ENCODE results near the gene ESYT1. TPM values are rescaled to one million over a fixed set of nuclear protein-coding genes. Genes with fewer than 3 reads are reported as not detected.

ESYT1 gene
- total RNA-seq, 2 donors from 2014 or later = 113 to 128 TPM

GRCh38 chr12:56103823-56104108, 24.3 kb upstream of the ESYT1 start:
- Histone ChIP-seq H3K27ac (peak overlapping the region; percentile 73 to 86), H3K36me3 (peaks cover 14% of the 10 kb centered on the region), H3K4me1 (ENCODE audit: control insufficient read depth in 1 of 2, low read depth in 2 of 2) (peaks cover 5 to 26% of the 10 kb centered on the region in 2 donors), H3K27me3 (replicated peaks; ENCODE audit: insufficient read depth) (no peaks in the 10 kb centered on the region), H3K9me3 (no peaks in the 10 kb centered on the region), H3K4me3 (peak overlapping the region; percentile 90)
- TF ChIP-seq, protein P1, sequence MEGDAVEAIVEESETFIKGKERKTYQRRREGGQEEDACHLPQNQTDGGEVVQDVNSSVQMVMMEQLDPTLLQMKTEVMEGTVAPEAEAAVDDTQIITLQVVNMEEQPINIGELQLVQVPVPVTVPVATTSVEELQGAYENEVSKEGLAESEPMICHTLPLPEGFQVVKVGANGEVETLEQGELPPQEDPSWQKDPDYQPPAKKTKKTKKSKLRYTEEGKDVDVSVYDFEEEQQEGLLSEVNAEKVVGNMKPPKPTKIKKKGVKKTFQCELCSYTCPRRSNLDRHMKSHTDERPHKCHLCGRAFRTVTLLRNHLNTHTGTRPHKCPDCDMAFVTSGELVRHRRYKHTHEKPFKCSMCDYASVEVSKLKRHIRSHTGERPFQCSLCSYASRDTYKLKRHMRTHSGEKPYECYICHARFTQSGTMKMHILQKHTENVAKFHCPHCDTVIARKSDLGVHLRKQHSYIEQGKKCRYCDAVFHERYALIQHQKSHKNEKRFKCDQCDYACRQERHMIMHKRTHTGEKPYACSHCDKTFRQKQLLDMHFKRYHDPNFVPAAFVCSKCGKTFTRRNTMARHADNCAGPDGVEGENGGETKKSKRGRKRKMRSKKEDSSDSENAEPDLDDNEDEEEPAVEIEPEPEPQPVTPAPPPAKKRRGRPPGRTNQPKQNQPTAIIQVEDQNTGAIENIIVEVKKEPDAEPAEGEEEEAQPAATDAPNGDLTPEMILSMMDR (IDR thresholded peaks at IDR 0.05) = no peak
- ATAC-seq (ENCODE audit: insufficient number of reproducible peaks, low FRiP score, low read depth) (peak; percentile 4), DNase-seq (ENCODE audit: low spot score) (no peak)

GRCh38 chr12:56104109-56104814, 23.8 kb upstream of the ESYT1 start, which contains the start of gene PA2G4:
PA2G4 (plus strand) TSS chr12:56104559; CDS start chr12:56104738, 179 bp downstream.
- DNase-seq (ENCODE audit: low spot score) = peak; percentile 90
- Histone ChIP-seq H3K27me3 (replicated peaks; ENCODE audit: insufficient read depth) (no peaks in the 10 kb centered on the region), H3K4me3 (peak within 1 kb of the TSS; percentile 90), H3K4me1 (ENCODE audit: control insufficient read depth in 1 of 2, low read depth in 2 of 2) (peaks cover 5 to 26% of the 10 kb centered on the region in 2 donors), H3K27ac (peak within 1 kb of the TSS; percentile 80 to 86), H3K36me3 (peaks cover 17% of the 10 kb centered on the region), H3K9me3 (no peaks in the 10 kb centered on the region)
- TF ChIP-seq, protein P1 (IDR thresholded peaks at IDR 0.05) = no peak
- peak; percentile 91 for ATAC-seq (ENCODE audit: insufficient number of reproducible peaks, low FRiP score, low read depth)

- Histone ChIP-seq H3K4me3 (peak overlapping the region; percentile 90), H3K27ac (peak overlapping the region; percentile 80 to 86), H3K36me3 (peaks cover 25% of the 10 kb centered on the region), H3K27me3 (replicated peaks; ENCODE audit: insufficient read depth) (no peaks in the 10 kb centered on the region), H3K9me3 (no peaks in the 10 kb centered on the region), H3K4me1 (ENCODE audit: control insufficient read depth in 1 of 2, low read depth in 2 of 2) (peaks cover 5 to 26% of the 10 kb centered on the region in 2 donors)
- TF ChIP-seq, protein P1 (IDR thresholded peaks at IDR 0.05) = no peak
- DNase-seq (ENCODE audit: low spot score) (no peak), ATAC-seq (ENCODE audit: insufficient number of reproducible peaks, low FRiP score, low read depth) (no peak)
These were observed 23.1 kb upstream of the ESYT1 start for GRCh38 chr12:56104815-56105608.

- Histone ChIP-seq H3K9me3 (no peaks in the 10 kb centered on the region), H3K4me3 (peak overlapping the region; percentile 90), H3K27ac (no peak overlapping the region), H3K27me3 (replicated peaks; ENCODE audit: insufficient read depth) (no peaks in the 10 kb centered on the region), H3K4me1 (ENCODE audit: control insufficient read depth in 1 of 2, low read depth in 2 of 2) (peaks cover 5 to 26% of the 10 kb centered on the region in 2 donors), H3K36me3 (peaks cover 30% of the 10 kb centered on the region)
- DNase-seq (ENCODE audit: low spot score) (no peak), ATAC-seq (ENCODE audit: insufficient number of reproducible peaks, low FRiP score, low read depth) (no peak)
- TF ChIP-seq, protein P1 (IDR thresholded peaks at IDR 0.05) = no peak
These were observed 22.5 kb upstream of the ESYT1 start for GRCh38 chr12:56105609-56105902.

- no peak overlapping the region for H3K27ac ChIP-seq
- no peak overlapping the region for H3K4me3 ChIP-seq
- ATAC-seq (ENCODE audit: insufficient number of reproducible peaks, low FRiP score, low read depth) = no peak
- no peaks in the 10 kb centered on the region for H3K9me3 ChIP-seq
- peaks cover 45% of the 10 kb centered on the region for H3K36me3 ChIP-seq
- no peaks in the 10 kb centered on the region for H3K27me3 ChIP-seq (replicated peaks; ENCODE audit: insufficient read depth)
- H3K4me1 ChIP-seq (ENCODE audit: control insufficient read depth in 1 of 2, low read depth in 2 of 2) = peaks cover 5 to 26% of the 10 kb centered on the region in 2 donors
- TF ChIP-seq, protein P1 (IDR thresholded peaks at IDR 0.05) = no peak
- no peak for DNase-seq (ENCODE audit: low spot score)
These were observed 20.8 kb upstream of the ESYT1 start for GRCh38 chr12:56107242-56107641.
